ENCODE results near the gene ABHD8. TPM values are rescaled to one million over a fixed set of nuclear protein-coding genes. Genes with fewer than 3 reads are reported as not detected.

ABHD8 gene
- 5.1 and 8.2 TPM in 2 replicates for total RNA-seq

- DNase-seq (ENCODE audit: low read depth in 2 of 2) = peak; percentile 90 to 95
These were observed at the start of gene ABHD8 for GRCh38 chr19:17303167-17303939. Gene ABHD8, minus strand, starts transcription at chr19:17303425. Its CDS starts 1,809 bp downstream, at chr19:17301616.

GRCh38 chr19:17352608-17353280 is 49.5 kb upstream of the ABHD8 start:
- DNase-seq (ENCODE audit: low read depth in 2 of 2) = no peak

- DNase-seq (ENCODE audit: low read depth in 2 of 2) = no peak
These were observed 48.7 kb upstream of the ABHD8 start for GRCh38 chr19:17351815-17352435.

GRCh38 chr19:17348700-17349099 is 45.5 kb upstream of the ABHD8 start:
- peak; percentile 86 to 93 for DNase-seq (ENCODE audit: low read depth in 2 of 2)

- no peak for DNase-seq (ENCODE audit: low read depth in 2 of 2)
These were observed 44.7 kb upstream of the ABHD8 start for GRCh38 chr19:17347877-17348276.

- peak in 1 of 2 donors; percentile 57 for DNase-seq (ENCODE audit: low read depth in 2 of 2)
These were observed 44.1 kb upstream of the ABHD8 start for GRCh38 chr19:17347361-17347760.

- DNase-seq (ENCODE audit: low read depth in 2 of 2) = peak in 1 of 2 donors; percentile 64
These were observed 43.0 kb upstream of the ABHD8 start for GRCh38 chr19:17346109-17346671.

GRCh38 chr19:17341845-17342244 is 38.6 kb upstream of the ABHD8 start:
- no peak for DNase-seq (ENCODE audit: low read depth in 2 of 2)

- DNase-seq (ENCODE audit: low read depth in 2 of 2) = no peak
These were observed 38.2 kb upstream of the ABHD8 start for GRCh38 chr19:17341386-17341785.

GRCh38 chr19:17340871-17341357 is 37.7 kb upstream of the ABHD8 start:
- DNase-seq (ENCODE audit: low read depth in 2 of 2) = no peak

- no peak for DNase-seq (ENCODE audit: low read depth in 2 of 2)
These were observed 37.2 kb upstream of the ABHD8 start for GRCh38 chr19:17340302-17340870.

- no peak for DNase-seq (ENCODE audit: low read depth in 2 of 2)
These were observed 36.0 kb upstream of the ABHD8 start for GRCh38 chr19:17339088-17339741.

GRCh38 chr19:17338433-17339078 is 35.3 kb upstream of the ABHD8 start:
- no peak for DNase-seq (ENCODE audit: low read depth in 2 of 2)

- no peak for DNase-seq (ENCODE audit: low read depth in 2 of 2)
These were observed 34.6 kb upstream of the ABHD8 start for GRCh38 chr19:17337675-17338432.

- DNase-seq (ENCODE audit: low read depth in 2 of 2) = peak; percentile 97 to 98
These were observed 33.8 kb upstream of the ABHD8 start, which contains the start of gene GTPBP3 for GRCh38 chr19:17336872-17337674. Gene GTPBP3, plus strand, starts transcription at chr19:17337553. Its CDS starts 59 bp downstream, at chr19:17337612.

GRCh38 chr19:17335575-17335974 is 32.4 kb upstream of the ABHD8 start:
- no peak for DNase-seq (ENCODE audit: low read depth in 2 of 2)

- DNase-seq (ENCODE audit: low read depth in 2 of 2) = peak; percentile 97 to 98
These were observed 31.5 kb upstream of the ABHD8 start, which contains the start of gene ANO8 for GRCh38 chr19:17334414-17335409. Gene ANO8, minus strand, starts transcription at chr19:17334855. Its CDS starts 185 bp downstream, at chr19:17334670.
